Neural cell (in vitro differentiated cells): ENCODE measurements around the gene MAML2. TPM values are rescaled to one million over a fixed set of nuclear protein-coding genes. Genes with fewer than 3 reads are reported as not detected.

ENCODE experiments used
- H2AFZ ChIP-seq: fragments of 200-600, 300-800 bp; sonication (generic), shearing (Covaris generic); 2 replicates; pipeline ENCODE4 v1.6.0; 2014; ENCODE audit warnings: low read depth, mild to moderate bottlenecking, antibody characterized with exemption, low read length, moderate library complexity
- H3F3A ChIP-seq: fragments of 200-600 bp; shearing (Covaris generic); 2 replicates; pipeline ENCODE4 v1.6.1; 2016; ENCODE audit warnings: mild to moderate bottlenecking, moderate library complexity, mixed read lengths, antibody characterized with exemption, low read length; ENCODE audit not compliant: insufficient read depth, poor library complexity, severe bottlenecking
- H3K27ac ChIP-seq: fragments of 200-600, 300-800 bp; sonication (generic), shearing (Covaris generic); 2 replicates; pipeline ENCODE4 v1.5.1; 2014; ENCODE audit warnings: mild to moderate bottlenecking, low read length, moderate library complexity
- H3K27me3 ChIP-seq: fragments of 300-800, 200-600 bp; sonication (generic), shearing (Covaris generic); 2 replicates; pipeline ENCODE4 v1.6.0; 2014; ENCODE audit warnings: mild to moderate bottlenecking, low read depth, low read length, moderate library complexity; ENCODE audit not compliant: insufficient read depth
- H3K36me3 ChIP-seq: fragments of 300-800, 200-600 bp; sonication (generic), shearing (Covaris generic); 2 replicates; pipeline ENCODE4 v1.5.1; 2014; ENCODE audit warnings: mild to moderate bottlenecking, antibody characterized with exemption, low read length, moderate library complexity; ENCODE audit not compliant: insufficient read depth
- H3K4me2 ChIP-seq: fragments of 300-800, 200-600 bp; sonication (generic), shearing (Covaris generic); 2 replicates; pipeline ENCODE4 v1.6.0; 2014; ENCODE audit warnings: mild to moderate bottlenecking, low read length
- H3K4me3 ChIP-seq: fragments of 300-800, 200-600 bp; sonication (generic), shearing (Covaris generic); 2 replicates; pipeline ENCODE4 v1.5.1; 2014; ENCODE audit warnings: mild to moderate bottlenecking, low read length, moderate library complexity
- H3K79me2 ChIP-seq: fragments of 200-600 bp; shearing (Covaris generic); replicated peaks from 2 replicates; pipeline ENCODE4 v1.6.0; 2014; ENCODE audit warnings: mild to moderate bottlenecking, low read length, moderate library complexity; ENCODE audit not compliant: insufficient read depth
- H3K9ac ChIP-seq: fragments of 300-800, 200-600 bp; sonication (generic), shearing (Covaris generic); 2 replicates; pipeline ENCODE4 v1.6.1; 2016; ENCODE audit warnings: mild to moderate bottlenecking, low read length, mixed read lengths
- H3K9me2 ChIP-seq: fragments of 200-600 bp; shearing (Covaris generic); 2 replicates; pipeline ENCODE4 v1.6.1; 2016; ENCODE audit warnings: mild to moderate bottlenecking, low read length, mixed read lengths; ENCODE audit not compliant: insufficient read depth
- H3K9me3 ChIP-seq: fragments of 200-600, 300-800 bp; sonication (generic), shearing (Covaris generic); 2 replicates; pipeline ENCODE4 v1.6.1; 2016; ENCODE audit warnings: mild to moderate bottlenecking, mixed run types, low read length, moderate library complexity, mixed read lengths
- H4K20me1 ChIP-seq: fragments of 200-600 bp; shearing (Covaris generic); 2 replicates; pipeline ENCODE4 v1.6.1; 2016; ENCODE audit warnings: mild to moderate bottlenecking, mixed run types; ENCODE audit not compliant: insufficient read depth
- CTCF ChIP-seq: fragments of 450-650 bp; IDR thresholded peaks from 2 replicates; pipeline ENCODE4 v1.5.1; 2014; ENCODE audit warnings: antibody characterized with exemption, mild to moderate bottlenecking, moderate library complexity; ENCODE audit not compliant: poor library complexity, severe bottlenecking
- EP300 ChIP-seq: fragments of 450-650 bp; conservative IDR thresholded peaks from 2 replicates; pipeline ENCODE4 v1.6.1; 2014; ENCODE audit warnings: antibody characterized with exemption, mild to moderate bottlenecking, moderate library complexity; ENCODE audit not compliant: poor library complexity, severe bottlenecking
- EZH2 ChIP-seq: fragments of 200-600, 300-800 bp; shearing (Covaris generic), sonication (generic); IDR thresholded peaks from 2 replicates; pipeline ENCODE4 v1.6.1; 2014; ENCODE audit warnings: antibody characterized with exemption, low read length, borderline replicate concordance, mild to moderate bottlenecking; ENCODE audit not compliant: insufficient read depth, poor library complexity, severe bottlenecking
- MXI1 ChIP-seq: fragments of 450-650 bp; conservative IDR thresholded peaks from 2 replicates; pipeline ENCODE4 v1.6.1; 2014; ENCODE audit warnings: antibody characterized with exemption, mild to moderate bottlenecking; ENCODE audit not compliant: poor library complexity, severe bottlenecking
- POLR2AphosphoS5 ChIP-seq: IDR thresholded peaks from 2 replicates; pipeline ENCODE4 v1.6.1; 2012
- RAD21 ChIP-seq: fragments of 450-650 bp; conservative IDR thresholded peaks from 2 replicates; pipeline ENCODE4 v1.6.1; 2014; ENCODE audit warnings: antibody characterized with exemption, mild to moderate bottlenecking, moderate library complexity
- REST ChIP-seq: IDR thresholded peaks from 2 replicates; pipeline ENCODE4 v1.6.1; 2012; ENCODE audit warnings: borderline replicate concordance
- SMC3 ChIP-seq: fragments of 450-650 bp; conservative IDR thresholded peaks from 2 replicates; pipeline ENCODE4 v1.6.1; 2014; ENCODE audit warnings: antibody characterized with exemption, mild to moderate bottlenecking, moderate library complexity; ENCODE audit not compliant: poor library complexity
- TAF1 ChIP-seq: IDR thresholded peaks from 2 replicates; pipeline ENCODE4 v1.6.1; 2012; ENCODE audit warnings: low read depth
- polyA plus RNA-seq: library from polyadenylated mRNA; depleted of rRNA; stranded (reverse); fragments of >200 nt; gene quantifications from 2 replicates; pipeline ENCODE4 v1.2.3, GENCODE V29; 2014

Gene MAML2
- polyA plus RNA-seq, 1 donor from 2014 or later: 3.6 TPM

- H3K27ac ChIP-seq: no peak overlapping the region
- TF ChIP-seq CTCF (no peak), MXI1 (no peak), POLR2AphosphoS5 (no peak), SMC3 (no peak), TAF1 (no peak), RAD21 (no peak), EZH2 (no peak), EP300 (no peak), REST (no peak)
- no peaks in the 10 kb centered on the region for H4K20me1 ChIP-seq
- H3K4me3 ChIP-seq: no peak overlapping the region
- H2AFZ ChIP-seq: no peak overlapping the region
- no peaks in the 10 kb centered on the region for H3K9me3 ChIP-seq
- H3K27me3 ChIP-seq: no peaks in the 10 kb centered on the region
- H3K9ac ChIP-seq: no peak overlapping the region
- no peaks in the 10 kb centered on the region for H3K9me2 ChIP-seq
- H3K4me2 ChIP-seq: no peak overlapping the region
- H3K36me3 ChIP-seq: no peaks in the 10 kb centered on the region
- peaks cover under 1% of the 10 kb centered on the region for H3F3A ChIP-seq
- H3K79me2 ChIP-seq: no peaks in the 10 kb centered on the region
Measured at GRCh38 chr11:96105944-96106343, 237.1 kb downstream of the MAML2 start.

- no peak overlapping the region for H3K4me2 ChIP-seq
- H3K79me2 ChIP-seq: no peaks in the 10 kb centered on the region
- H3F3A ChIP-seq: no peaks in the 10 kb centered on the region
- no peaks in the 10 kb centered on the region for H3K9me2 ChIP-seq
- no peak overlapping the region for H3K27ac ChIP-seq
- no peaks in the 10 kb centered on the region for H3K36me3 ChIP-seq
- TF ChIP-seq RAD21 (no peak), REST (no peak), CTCF (no peak), SMC3 (no peak), POLR2AphosphoS5 (no peak), EZH2 (no peak), MXI1 (no peak), EP300 (no peak), TAF1 (no peak)
- no peaks in the 10 kb centered on the region for H3K27me3 ChIP-seq
- no peaks in the 10 kb centered on the region for H4K20me1 ChIP-seq
- H3K4me3 ChIP-seq: no peak overlapping the region
- no peak overlapping the region for H3K9ac ChIP-seq
- no peak overlapping the region for H2AFZ ChIP-seq
- H3K9me3 ChIP-seq: no peaks in the 10 kb centered on the region
Measured at GRCh38 chr11:96105197-96105895, 237.6 kb downstream of the MAML2 start.
